Epidermal melanocyte (primary cell): Measurements from ENCODE around the gene MYL3.

Experiments used
- DNase-seq: peaks from one replicate; pipeline ENCODE4 v3.0.0; 2011; ENCODE audit warnings: low spot score; ENCODE audit not compliant: insufficient read length

The MYL3 gene

GRCh38 chr3:46865546-46865945, 2.3 kb upstream of the MYL3 start:
- DNase-seq: no peak

GRCh38 chr3:46865031-46865507, 1.8 kb upstream of the MYL3 start:
- no peak for DNase-seq

- no peak for DNase-seq
These were observed 1.0 kb upstream of the MYL3 start for GRCh38 chr3:46864061-46864881.

GRCh38 chr3:46862369-46863025, 747 bp downstream of the MYL3 start:
- no peak for DNase-seq

- DNase-seq: no peak
These were observed 1.5 kb downstream of the MYL3 start for GRCh38 chr3:46861605-46862368.

GRCh38 chr3:46860810-46861604, 2.2 kb downstream of the MYL3 start:
- DNase-seq: no peak

- no peak for DNase-seq
These were observed 3.0 kb downstream of the MYL3 start for GRCh38 chr3:46860017-46860809.

- DNase-seq: no peak
These were observed 4.1 kb downstream of the MYL3 start for GRCh38 chr3:46859001-46859710.

- no peak for DNase-seq
These were observed 4.8 kb downstream of the MYL3 start for GRCh38 chr3:46858456-46858855.

- DNase-seq: no peak
These were observed 5.5 kb downstream of the MYL3 start for GRCh38 chr3:46857485-46858341.

GRCh38 chr3:46856576-46857471, 6.4 kb downstream of the MYL3 start:
- DNase-seq: no peak

GRCh38 chr3:46854555-46854991, 8.7 kb downstream of the MYL3 start:
- DNase-seq: no peak

GRCh38 chr3:46853441-46854415, 9.5 kb downstream of the MYL3 start:
- DNase-seq: no peak

- no peak for DNase-seq
These were observed 10.3 kb downstream of the MYL3 start for GRCh38 chr3:46852839-46853355.

- no peak for DNase-seq
These were observed 10.9 kb downstream of the MYL3 start for GRCh38 chr3:46852334-46852720.
